ACC112 (cell line): ENCODE measurements around the gene JARID2.

Experiments used
- H2AFZ ChIP-seq: fragments of 200-600 bp; sonication (generic); one replicate; pipeline ENCODE4 v1.6.0; 2017; ENCODE audit warnings: antibody characterized with exemption, low read length; ENCODE audit not compliant: unreplicated experiment
- H3K27ac ChIP-seq: fragments of 200-600 bp; sonication (generic); 2 replicates; pipeline ENCODE4 v1.5.1; 2014; ENCODE audit warnings: low read depth, mild to moderate bottlenecking, antibody characterized with exemption, low read length, moderate library complexity
- H3K27me3 ChIP-seq: fragments of 200-600 bp; sonication (generic); 2 replicates; pipeline ENCODE4 v1.6.1; 2014; ENCODE audit warnings: mild to moderate bottlenecking, antibody characterized with exemption, low read length, moderate library complexity, mixed read lengths; ENCODE audit not compliant: insufficient read depth
- H3K36me3 ChIP-seq: fragments of 200-600 bp; sonication (generic); 2 replicates; pipeline ENCODE4 v1.6.1; 2016; ENCODE audit warnings: mild to moderate bottlenecking, antibody characterized with exemption, low read length, moderate library complexity, mixed read lengths; ENCODE audit not compliant: insufficient read depth
- H3K4me1 ChIP-seq: fragments of 200-600 bp; sonication (generic); one replicate; pipeline ENCODE4 v1.6.1; 2016; ENCODE audit warnings: low read length, mixed read lengths; ENCODE audit not compliant: insufficient read depth, unreplicated experiment, control insufficient read depth
- H3K4me3 ChIP-seq: fragments of 200-600 bp; sonication (generic); 2 replicates; pipeline ENCODE4 v1.5.1; 2014; ENCODE audit warnings: mild to moderate bottlenecking, low read depth, low read length
- H3K79me2 ChIP-seq: fragments of 200-600 bp; sonication (generic); one replicate; pipeline ENCODE4 v1.6.0; 2016; ENCODE audit warnings: low read length; ENCODE audit not compliant: control insufficient read depth, unreplicated experiment, insufficient read depth

The JARID2 gene

DNA sequence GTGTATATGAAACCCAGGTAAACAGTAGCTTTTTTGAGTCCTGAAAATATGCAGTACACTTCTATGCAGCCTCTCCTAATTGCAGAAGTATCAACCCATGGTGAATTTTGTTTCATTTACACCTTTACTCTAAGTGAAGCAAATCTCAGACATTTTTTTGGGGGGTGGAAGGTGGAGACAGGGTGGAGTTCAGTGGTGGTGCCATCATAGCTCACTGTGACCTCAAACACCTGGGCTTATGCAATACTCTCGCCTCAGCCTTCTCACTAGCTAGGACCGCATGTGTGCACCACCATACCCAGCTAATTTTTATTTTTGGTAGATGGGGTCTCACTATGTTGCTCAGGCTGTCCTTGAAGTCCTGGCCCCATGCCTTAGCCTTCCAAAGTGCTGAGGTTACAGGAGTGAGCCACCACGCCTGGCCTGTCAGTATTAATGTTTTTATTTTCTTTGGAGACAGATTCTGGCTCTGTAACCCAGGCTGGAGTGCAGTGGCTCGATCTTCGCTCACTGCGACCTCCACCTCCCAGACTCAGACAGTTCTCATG is 80.3 kb downstream of the JARID2 start:
- Histone ChIP-seq H3K4me3 (no peak overlapping the region), H3K4me1 (peaks cover 54% of the 10 kb centered on the region), H2AFZ (no peak overlapping the region), H3K36me3 (no peaks in the 10 kb centered on the region), H3K27ac (no peak overlapping the region), H3K27me3 (no peaks in the 10 kb centered on the region), H3K79me2 (peaks cover 64% of the 10 kb centered on the region)

DNA sequence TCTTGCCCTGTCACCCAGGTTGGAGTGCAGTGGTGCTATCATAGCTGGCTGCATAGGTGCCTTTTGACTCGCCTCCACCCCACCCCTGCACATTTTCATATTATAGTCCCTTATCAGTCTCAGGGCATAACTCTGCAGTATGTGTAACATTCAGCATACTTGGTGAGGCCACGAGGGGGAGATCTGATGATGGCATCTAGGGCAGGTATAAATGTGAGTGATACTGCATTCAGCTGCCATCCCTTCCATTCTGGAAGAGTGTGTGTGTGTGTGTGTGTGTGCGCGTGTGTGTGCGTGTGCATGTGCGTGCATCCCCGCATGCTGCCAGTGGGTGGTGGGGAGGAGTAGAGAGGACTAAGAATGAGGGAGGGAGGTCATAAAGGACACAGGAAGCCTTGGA is 81.4 kb downstream of the JARID2 start:
- H3K4me3 ChIP-seq, result no peak overlapping the region
- H3K79me2 ChIP-seq, result peaks cover 69% of the 10 kb centered on the region
- H3K27me3 ChIP-seq, result no peaks in the 10 kb centered on the region
- H2AFZ ChIP-seq, result no peak overlapping the region
- no peak overlapping the region for H3K27ac ChIP-seq
- H3K36me3 ChIP-seq, result no peaks in the 10 kb centered on the region
- H3K4me1 ChIP-seq, result peaks cover 56% of the 10 kb centered on the region

DNA sequence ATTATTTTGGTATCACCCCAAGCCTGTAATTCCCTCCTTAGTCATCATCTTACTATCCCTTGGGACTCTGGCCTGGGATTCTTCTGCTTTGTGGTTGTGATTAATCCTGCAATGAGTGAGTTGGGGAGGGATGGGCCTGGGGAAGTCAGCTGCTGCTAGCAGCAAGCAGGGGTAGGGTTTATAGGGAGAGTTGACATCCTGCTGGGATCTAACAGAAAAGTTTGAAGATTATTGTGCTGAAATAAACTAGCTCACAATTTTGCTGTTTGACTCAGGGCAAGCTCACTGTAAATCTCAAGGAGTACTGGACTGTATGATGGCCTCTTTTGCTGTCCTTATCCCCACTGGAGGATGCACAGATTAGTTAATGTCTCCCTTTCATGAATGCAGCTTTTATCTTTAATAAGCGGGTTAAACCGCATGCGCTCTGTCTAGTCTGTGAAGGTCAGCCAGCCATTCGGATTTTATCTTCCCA is 83.4 kb downstream of the JARID2 start:
- no peak overlapping the region for H2AFZ ChIP-seq
- H3K79me2 ChIP-seq, result peaks cover 67% of the 10 kb centered on the region
- H3K4me1 ChIP-seq, result peaks cover 43% of the 10 kb centered on the region
- no peaks in the 10 kb centered on the region for H3K27me3 ChIP-seq
- H3K36me3 ChIP-seq, result no peaks in the 10 kb centered on the region
- peak overlapping the region; percentile 33; the same call in 1 of the 2 replicates for H3K4me3 ChIP-seq
- peak overlapping the region; percentile 76 for H3K27ac ChIP-seq

DNA sequence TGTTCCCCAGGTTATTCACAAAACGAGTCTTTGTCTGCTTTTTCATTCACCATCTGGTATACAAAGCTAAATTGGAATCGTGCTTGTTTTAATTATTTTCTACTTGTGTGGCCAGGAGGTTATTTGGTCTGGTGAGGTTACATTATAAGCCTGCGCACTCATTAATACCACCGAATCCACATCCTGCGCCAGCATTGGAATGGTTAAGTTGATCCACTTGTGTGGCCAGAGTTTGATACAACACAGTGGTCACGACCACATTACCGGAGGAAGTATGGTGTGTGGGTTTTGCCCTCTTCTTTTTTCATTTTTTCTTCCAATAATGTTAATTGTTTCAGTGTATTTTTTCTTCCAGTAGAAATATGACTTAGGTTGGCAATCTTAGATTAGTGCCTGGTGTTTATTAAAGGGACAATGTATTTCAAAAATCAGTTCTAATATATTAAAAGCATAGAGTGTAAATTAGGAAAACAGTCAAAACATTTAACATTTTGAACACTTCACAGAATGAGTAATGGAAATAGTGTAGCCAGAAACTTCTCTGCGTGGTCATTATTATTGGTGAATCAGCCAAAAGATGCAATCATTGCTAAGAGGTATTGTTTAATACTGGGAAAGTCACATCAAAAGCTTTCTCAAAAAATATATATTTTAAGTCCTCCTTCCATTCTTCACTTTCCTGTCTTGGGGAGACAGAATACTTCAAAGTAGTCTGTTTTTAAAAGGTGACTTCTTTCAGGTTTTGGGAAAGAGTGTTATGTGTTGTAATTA is 84.5 kb downstream of the JARID2 start:
- Histone ChIP-seq H3K79me2 (peaks cover 72% of the 10 kb centered on the region), H3K27ac (peak overlapping the region; percentile 76), H3K27me3 (no peaks in the 10 kb centered on the region), H3K36me3 (no peaks in the 10 kb centered on the region), H2AFZ (no peak overlapping the region), H3K4me3 (peak overlapping the region; percentile 42; the same call in 1 of the 2 replicates), H3K4me1 (peaks cover 43% of the 10 kb centered on the region)

DNA sequence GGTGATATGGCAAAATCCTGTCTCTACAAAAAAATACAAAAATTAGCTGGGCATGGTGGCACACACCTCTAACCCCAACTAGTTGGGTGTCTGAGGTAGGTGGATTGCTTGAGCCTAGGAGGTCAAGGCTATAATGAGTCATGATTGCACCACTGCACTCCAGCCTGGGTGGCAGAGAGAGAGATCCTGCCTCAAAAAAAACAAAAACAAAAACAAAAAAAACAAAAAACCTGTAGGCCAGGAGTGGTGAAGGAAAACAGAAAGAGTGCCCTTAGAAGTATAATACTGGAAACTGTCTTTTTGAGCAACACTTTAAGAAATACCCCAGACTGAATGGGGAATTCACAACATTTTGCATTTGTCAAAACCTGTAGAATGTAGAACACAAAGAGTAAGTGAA is 85.3 kb downstream of the JARID2 start:
- Histone ChIP-seq H3K4me3 (peak overlapping the region; percentile 39; the same call in 1 of the 2 replicates), H3K27ac (peak overlapping the region; percentile 76), H3K4me1 (peaks cover 43% of the 10 kb centered on the region)

DNA sequence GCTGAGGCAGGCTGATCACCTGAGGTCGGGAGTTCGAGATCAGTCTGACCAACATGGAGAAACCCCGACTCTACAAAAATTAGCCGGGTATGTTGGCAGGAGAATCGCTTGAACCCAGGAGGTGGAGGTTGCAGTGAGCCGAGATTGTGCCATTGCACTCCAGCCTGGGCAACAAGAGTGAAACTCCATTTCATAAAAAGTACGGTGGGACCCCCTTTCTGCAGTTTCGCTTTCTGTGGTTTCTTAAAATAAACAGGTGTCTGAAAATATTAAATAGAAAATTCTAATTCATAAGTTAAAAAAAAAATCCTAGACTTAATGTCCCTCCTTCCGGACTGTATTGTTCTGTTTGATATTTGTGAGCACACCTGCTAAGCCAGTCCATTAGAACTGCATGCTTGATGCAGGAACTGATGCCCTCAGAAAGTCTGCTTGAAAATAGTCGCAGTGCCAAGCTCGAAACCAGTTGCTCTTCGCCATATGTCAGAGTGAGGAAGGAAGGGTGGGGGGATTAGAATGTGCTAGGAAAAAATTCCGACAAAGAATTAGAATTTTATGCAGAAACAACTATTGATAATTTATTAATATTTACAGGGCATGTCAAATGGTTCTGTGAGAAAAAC is 85.9 kb downstream of the JARID2 start:
- H3K36me3 ChIP-seq, result no peaks in the 10 kb centered on the region
- no peak overlapping the region for H3K27ac ChIP-seq
- H3K4me3 ChIP-seq, result no peak overlapping the region
- H3K4me1 ChIP-seq, result peaks cover 38% of the 10 kb centered on the region
- H3K79me2 ChIP-seq, result peaks cover 66% of the 10 kb centered on the region
- no peak overlapping the region for H2AFZ ChIP-seq
- no peaks in the 10 kb centered on the region for H3K27me3 ChIP-seq

More for the DNA sequence above, 85.3 kb downstream of the JARID2 start:
- H3K27me3 ChIP-seq, result no peaks in the 10 kb centered on the region
- no peak overlapping the region for H2AFZ ChIP-seq
- H3K36me3 ChIP-seq, result no peaks in the 10 kb centered on the region
- peaks cover 72% of the 10 kb centered on the region for H3K79me2 ChIP-seq

DNA sequence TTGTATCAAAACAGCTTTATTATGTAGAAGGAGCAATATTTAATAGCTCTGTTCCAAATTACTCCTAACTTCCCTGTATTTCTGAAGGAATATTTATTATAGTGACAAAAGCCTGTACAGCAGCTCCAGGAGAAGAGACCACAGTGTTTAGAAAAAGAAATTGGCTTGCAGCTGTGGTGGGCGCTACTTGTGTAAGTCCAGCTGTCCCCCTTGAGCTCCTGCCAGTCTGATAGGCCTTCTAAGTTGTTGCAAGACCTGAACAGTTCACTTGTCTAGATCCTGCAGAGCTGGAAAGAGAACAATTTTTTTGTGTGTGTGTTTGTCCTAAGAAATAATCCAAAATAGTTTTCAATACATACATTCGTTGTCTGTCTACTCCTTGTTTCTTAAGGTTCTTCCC is 86.6 kb downstream of the JARID2 start:
- Histone ChIP-seq H3K36me3 (no peaks in the 10 kb centered on the region), H3K4me1 (peaks cover 36% of the 10 kb centered on the region), H3K27me3 (no peaks in the 10 kb centered on the region), H3K79me2 (peaks cover 64% of the 10 kb centered on the region), H2AFZ (no peak overlapping the region), H3K27ac (no peak overlapping the region), H3K4me3 (no peak overlapping the region)

DNA sequence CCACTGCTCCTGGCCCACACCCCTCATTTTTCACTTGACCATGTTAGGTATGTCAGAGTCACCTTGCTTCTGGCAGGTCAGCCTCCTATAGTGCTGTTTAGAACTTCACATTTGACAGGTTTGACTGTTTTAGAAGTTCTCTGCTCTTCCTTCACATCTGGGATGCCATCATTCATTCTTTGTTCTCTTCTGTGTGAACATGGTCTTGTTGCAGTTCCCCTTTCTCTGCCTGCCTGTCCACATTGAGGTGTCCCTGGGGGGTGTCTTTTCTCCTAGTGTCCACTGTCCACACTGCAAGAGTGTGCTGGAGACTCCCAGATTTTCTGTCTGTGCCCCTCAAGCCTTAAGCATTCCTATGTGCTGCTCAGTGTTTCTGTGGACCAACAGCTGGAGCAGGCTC is 89.5 kb downstream of the JARID2 start:
- Histone ChIP-seq H3K27ac (no peak overlapping the region), H3K36me3 (no peaks in the 10 kb centered on the region), H3K27me3 (no peaks in the 10 kb centered on the region), H3K4me1 (peaks cover 15% of the 10 kb centered on the region), H3K79me2 (peaks cover 62% of the 10 kb centered on the region), H3K4me3 (no peak overlapping the region), H2AFZ (no peak overlapping the region)

DNA sequence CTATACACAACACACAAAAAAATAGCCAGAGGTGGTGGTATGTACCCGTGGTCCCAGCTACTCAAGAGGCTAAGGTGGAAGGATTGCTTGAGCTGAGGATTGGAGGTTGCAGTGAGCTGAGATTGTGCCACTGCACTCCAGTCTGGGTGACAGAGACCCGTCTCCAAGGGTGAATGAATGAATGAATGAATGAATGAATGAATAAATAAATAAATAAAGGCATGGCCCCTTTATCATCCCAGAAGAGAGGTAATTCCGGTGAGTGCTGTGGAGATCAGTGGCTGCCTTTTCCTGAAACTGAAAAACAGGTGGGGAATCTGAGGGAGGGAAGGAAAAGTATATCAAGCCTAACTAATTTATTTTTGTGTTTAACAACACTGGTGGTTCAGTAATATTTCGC is 90.0 kb downstream of the JARID2 start:
- Histone ChIP-seq H3K27me3 (no peaks in the 10 kb centered on the region), H2AFZ (no peak overlapping the region), H3K4me3 (no peak overlapping the region), H3K27ac (no peak overlapping the region), H3K36me3 (no peaks in the 10 kb centered on the region), H3K79me2 (peaks cover 64% of the 10 kb centered on the region), H3K4me1 (peaks cover 15% of the 10 kb centered on the region)

DNA sequence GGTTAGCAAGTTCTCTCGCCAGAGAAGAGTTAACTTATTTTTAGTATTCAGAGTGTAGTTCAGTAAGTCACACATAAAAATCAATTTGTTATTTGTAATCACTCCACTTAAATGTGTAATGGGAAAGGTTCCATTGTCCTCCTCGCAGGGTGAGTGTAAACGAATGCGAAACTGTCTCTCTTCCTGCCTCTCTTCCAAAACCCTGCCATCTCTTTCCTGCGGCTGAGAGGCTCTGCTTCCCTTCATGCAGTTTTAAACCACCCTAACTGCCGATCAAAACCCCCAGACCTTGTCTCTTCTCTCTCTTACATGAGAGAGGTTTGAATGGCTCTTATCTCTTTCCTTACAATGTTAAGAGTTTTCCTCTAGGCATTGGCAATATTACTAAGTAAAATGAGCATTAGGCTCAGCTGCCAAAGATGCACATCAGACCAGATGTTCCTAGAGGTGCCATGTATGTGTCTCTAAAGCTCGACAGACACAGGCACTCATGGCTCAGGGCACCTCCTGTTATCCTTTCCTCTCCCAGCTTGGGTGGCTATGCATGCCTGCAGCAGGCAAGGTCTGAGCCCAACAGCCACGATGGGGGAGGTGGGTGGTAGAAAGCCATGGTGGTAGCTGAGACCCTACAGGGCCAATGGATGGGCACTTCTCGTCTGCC is 91.2 kb downstream of the JARID2 start:
- H3K79me2 ChIP-seq, result peaks cover 56% of the 10 kb centered on the region
- H3K4me1 ChIP-seq, result peaks cover 16% of the 10 kb centered on the region

More for the DNA sequence above, 91.2 kb downstream of the JARID2 start:
- Histone ChIP-seq H3K27me3 (no peaks in the 10 kb centered on the region), H3K27ac (no peak overlapping the region), H2AFZ (no peak overlapping the region), H3K4me3 (no peak overlapping the region), H3K36me3 (no peaks in the 10 kb centered on the region)
